GM12878 (cell line): ENCODE measurements around the gene C1RL. TPM values are rescaled to one million over a fixed set of nuclear protein-coding genes. Genes with fewer than 3 reads are reported as not detected.

Source experiments
- ATAC-seq: fragments of 200-7000 bp; cut with Tn5 transposase; 3 replicates; pipeline ENCODE4 v1.9.1; 2020; ENCODE audit warnings: mild to moderate bottlenecking, moderate library complexity
- BruUV-seq: library from RNA; stranded (reverse); fragments of 400-500 nt; replicated peaks from 2 replicates; lab custom pipeline; 2021; lab: Mats Ljungman, UMichigan
- CTCF ChIA-PET: fragments of 300-600 bp; sonication (Branson Sonifier 250); formaldehyde crosslinking; extraction: SDS; loops from one replicate; lab custom pipeline; 2021; ENCODE audit warnings: inconsistent platforms; lab: Yijun Ruan, JAX
- POLR2A ChIA-PET: fragments of 350-600 bp; formaldehyde crosslinking; extraction: SDS; loops from one replicate; lab custom pipeline; 2021; ENCODE audit warnings: inconsistent platforms; lab: Charles Lee
- RAD21 ChIA-PET: fragments of 300-600 bp; sonication (Branson Sonifier 250); formaldehyde crosslinking; loops from one replicate; lab custom pipeline; 2023; ENCODE audit warnings: antibody characterized with exemption; ENCODE audit not compliant: unreplicated experiment; lab: Charles Lee
- SMC1A ChIA-PET: fragments of 300-600 bp; sonication (Branson Sonifier 250); formaldehyde crosslinking; loops from one replicate; lab custom pipeline; 2023; ENCODE audit not compliant: unreplicated experiment, uncharacterized antibody; lab: Charles Lee
- DNase-seq: peaks from one replicate; pipeline ENCODE4 v3.0.0-alpha.2; 2011; ENCODE audit warnings: low read depth, low spot score
- FAIRE-seq: peaks from 3 replicates; lab custom pipeline; 2011; peaks lifted over from hg19 to GRCh38; lab: Jason Lieb, UNC
- H2AFZ ChIP-seq: 2 replicates; pipeline ENCODE4 v1.6.0; 2011; ENCODE audit warnings: low read depth, low read length, control low read depth; ENCODE audit not compliant: control insufficient read depth
- H3K27ac ChIP-seq: 2 replicates; pipeline ENCODE4 v1.5.1; 2011; ENCODE audit warnings: control low read depth; ENCODE audit not compliant: control insufficient read depth, insufficient read depth
- H3K27me3 ChIP-seq, 2 experiments: replicated peaks in 1 of 2; 2 replicates each; pipeline versions ENCODE4 v1.6.0 to v1.6.1; 2011; ENCODE audit warnings: low read length in 1 of 2; ENCODE audit not compliant: control insufficient read depth in 2 of 2, insufficient read depth in 2 of 2
- H3K36me3 ChIP-seq, 2 experiments: 2 replicates each; pipeline ENCODE4 v1.5.1; 2011; ENCODE audit warnings: low read length in 1 of 2; ENCODE audit not compliant: control insufficient read depth in 2 of 2, insufficient read depth in 2 of 2
- H3K4me1 ChIP-seq: 2 replicates; pipeline ENCODE4 v1.6.1; 2011; ENCODE audit warnings: mild to moderate bottlenecking, low read length, moderate library complexity, mixed read lengths; ENCODE audit not compliant: control insufficient read depth, insufficient read depth
- H3K4me2 ChIP-seq: 2 replicates; pipeline ENCODE4 v1.6.0; 2011; ENCODE audit warnings: control low read depth; ENCODE audit not compliant: control insufficient read depth, insufficient read depth
- H3K4me3 ChIP-seq: fragments of 200-600 bp; sonication (generic); 2 replicates; pipeline ENCODE4 v1.5.1; 2016
- H3K79me2 ChIP-seq: 2 replicates; pipeline ENCODE4 v1.6.0; 2011; ENCODE audit warnings: low read length; ENCODE audit not compliant: control insufficient read depth, insufficient read depth
- H3K9ac ChIP-seq: 2 replicates; pipeline ENCODE4 v1.8.0; 2011; ENCODE audit warnings: low read length, control low read depth, mixed read lengths; ENCODE audit not compliant: control insufficient read depth, insufficient read depth
- H3K9me3 ChIP-seq: replicated peaks from 3 replicates; pipeline ENCODE4 v1.5.1; 2011; ENCODE audit warnings: mild to moderate bottlenecking, low read length; ENCODE audit not compliant: control insufficient read depth, insufficient read depth
- H4K20me1 ChIP-seq: 2 replicates; pipeline ENCODE4 v1.6.0; 2011; ENCODE audit not compliant: control insufficient read depth, insufficient read depth
- NFIC ChIP-seq: IDR thresholded peaks from 2 replicates; pipeline ENCODE4 v1.6.1; 2012; ENCODE audit warnings: low read depth, mild to moderate bottlenecking, inconsistent platforms, low read length, moderate library complexity
- PRDM15 ChIP-seq: fragments of 450-650 bp; formaldehyde crosslinking; IDR thresholded peaks from 2 replicates; pipeline ENCODE4 v1.4.0; 2020; ENCODE audit warnings: mild to moderate bottlenecking, moderate library complexity
- SMC3 ChIP-seq: IDR thresholded peaks from 2 replicates; pipeline ENCODE4 v1.6.1; 2011; ENCODE audit warnings: low read length, improper control_type of control experiment, borderline replicate concordance
- TARDBP ChIP-seq: IDR thresholded peaks from 2 replicates; pipeline ENCODE4 v1.6.1; 2016; ENCODE audit warnings: borderline replicate concordance
- ZNF622 ChIP-seq: fragments of 450-650 bp; IDR thresholded peaks from 2 replicates; pipeline ENCODE4 v1.6.1; 2017; ENCODE audit warnings: mild to moderate bottlenecking, inconsistent platforms
- WGBS: methylation state at CpG from one replicate; pipeline ENCODE4 v1.1.6; 2016; ENCODE audit warnings: low lambda C conversion rate; ENCODE audit not compliant: insufficient replicate concordance, insufficient coverage; ENCODE audit errors: missing lambda C conversion rate; 5-methylcytosine and 5-hydroxymethylcytosine counted together
- in situ Hi-C: fragments of 300-500 bp; cut with MboI; formaldehyde crosslinking; loops from 9 replicates; pipeline ENCODE4 v1.14.3; 2018; ENCODE audit warnings: mixed read lengths
- intact Hi-C: fragments of 100-400 bp; cut with micrococcal nuclease; formaldehyde crosslinking; loops from one replicate; pipeline ENCODE4 v1.14.2; 2022; ENCODE audit not compliant: unreplicated experiment
- polyA plus RNA-seq, 11 experiments: library from polyadenylated mRNA; depleted of rRNA in 4 of 11; unstranded in 6 of 11; stranded (reverse) in 5 of 11; fragments of >200 nt; fragmentation: Nextera tagmentation in 4 of 11; fragmentation: Illumina TruSeq in 1 of 11; extraction: Ambion mirVana in 4 of 11; extraction: Trizol in 1 of 11; gene quantifications; 1 replicate in 1 of 11; 2 replicates in 10 of 11; pipeline versions ENCODE4 v1.2.1 to v1.2.3, GENCODE V29; 2011 to 2016; ENCODE audit warnings: inconsistent platforms in 2 of 11, missing spikeins in 2 of 11, low read depth in 1 of 11
- total RNA-seq, 4 experiments: library from RNA; depleted of rRNA in 3 of 4; stranded (reverse); fragments of >200 nt in 3 of 4; fragmentation: Illumina TruSeq in 1 of 4; extraction: Trizol in 1 of 4; gene quantifications; 2 replicates each; pipeline versions ENCODE4 v1.2.1 to v1.2.3, GENCODE V29; 2013 to 2021

C1RL gene
- total and polyA plus RNA-seq, 10 of the 15 experiments (the other 5 are each of a cell fraction or from before 2014, with no cell fraction given) = 1.3 to 12.8 (median 8.1) TPM

DNA sequence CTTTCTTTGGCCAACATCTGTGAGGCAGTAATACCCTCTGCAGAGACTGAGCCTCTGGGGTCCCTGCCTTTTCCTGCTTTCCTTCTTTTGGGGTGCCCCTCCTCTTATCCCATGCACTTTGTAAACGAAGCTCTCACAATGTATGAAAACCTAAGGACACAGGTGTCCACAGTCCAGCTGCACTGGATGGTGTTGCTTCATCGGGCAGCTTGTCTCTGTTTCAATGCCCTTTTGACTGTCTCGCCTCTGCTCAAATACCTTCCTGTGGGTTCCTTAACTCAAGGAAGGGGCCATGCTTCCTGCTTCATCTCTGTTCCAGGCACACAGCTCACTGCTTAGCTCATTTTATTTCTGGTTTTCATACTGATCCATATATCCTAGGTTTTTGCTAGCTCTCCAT is 6.4 kb downstream of the C1RL start:
- H3K27me3 ChIP-seq = no peaks in the 10 kb centered on the region
- no peak for FAIRE-seq
- 37% methylated on average over 3 of the region's 3 CpGs for WGBS
- ChIA-PET CTCF (interaction anchor here (1.5 to 1.6 kb wide), 2 partner anchors 10 to 11 kb away, joined by 4 to 16 read pairs; no protein-coding TSS in a partner anchor), RAD21 (no interaction called here), SMC1A (interaction anchor here (1.3 kb wide), 1 partner anchor 37 kb away, joined by 4 read pairs; no protein-coding TSS in a partner anchor)
- H3K4me2 ChIP-seq = no peak overlapping the region
- H3K4me3 ChIP-seq = no peak overlapping the region
- ATAC-seq = no peak
- no peak for DNase-seq
- intact Hi-C loops = no loop called here
- no peak overlapping the region for H2AFZ ChIP-seq
- in situ Hi-C loops = no loop called here
- peaks cover 6% of the 10 kb centered on the region for H3K9me3 ChIP-seq
- TF ChIP-seq NFIC (no peak), ZNF622 (no peak), TARDBP (no peak), PRDM15 (no peak), SMC3 (no peak)
- TF ChIP-seq, all 136 proteins: peak for 0
- no TSS peak for BruUV-seq
- Histone ChIP-seq H4K20me1 (no peaks in the 10 kb centered on the region), H3K4me1 (no peaks in the 10 kb centered on the region), H3K79me2 (no peaks in the 10 kb centered on the region), H3K27ac (no peak overlapping the region), H3K36me3 (0 out of 4 replicates have a peak, but pooled peaks cover 0 to 3% of the 10 kb centered on the region in 2 experiments), H3K9ac (no peak overlapping the region)
- POLR2A ChIA-PET = interaction anchor here (0.8 kb wide), 1 partner anchor 143 kb away, joined by 3 read pairs; no protein-coding TSS in a partner anchor
